ENCODE data around the gene RPS26. TPM values are rescaled to one million over a fixed set of nuclear protein-coding genes. Genes with fewer than 3 reads are reported as not detected.

Gene RPS26
- total and polyA plus RNA-seq, 2 of the 13 experiments (the other 11 are each of a cell fraction or from before 2014, with no cell fraction given), result 150 to 421 TPM

DNA sequence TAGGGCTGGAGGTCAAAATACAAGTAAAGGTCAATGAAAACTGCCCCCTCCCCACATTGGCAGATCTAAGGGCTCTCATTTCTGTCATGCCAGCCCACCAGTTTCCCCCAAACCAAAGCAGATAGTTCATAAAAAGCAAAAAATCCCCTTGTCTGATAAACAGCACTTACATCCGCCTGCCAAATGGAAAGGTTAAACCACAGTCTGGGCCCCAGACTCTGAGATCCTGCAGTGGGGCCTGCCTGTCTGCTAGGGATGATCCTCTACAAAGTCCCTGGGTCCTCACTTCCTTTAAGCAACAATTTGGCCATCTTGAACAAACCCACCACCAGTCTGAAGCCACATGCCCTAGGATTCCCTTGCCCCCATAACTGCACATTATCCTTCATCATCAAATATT lies 9.7 kb upstream of the RPS26 start:
- no peak overlapping the region for H3K9ac ChIP-seq (ENCODE audit: insufficient read depth, low read depth, low read length)
- FAIRE-seq (no peak), ATAC-seq (no peak), DNase-seq (ENCODE audit: low spot score) (no peak)
- CTCF ChIA-PET (ENCODE audit: low intra/inter-chr PET ratio, low total read pairs), result no interaction called here
- peaks cover 13% of the 10 kb centered on the region for H3K4me1 ChIP-seq (ENCODE audit: insufficient read depth, low read length)
- in situ Hi-C loops (cut with HindIII; ENCODE audit: extremely low pct_ligation_motif_present, low pct_unique_long_range_greater_than_20kb), result loop anchor here (5.0 to 10.0 kb wide), 3 partner anchors 35 to 295 kb away; partner anchors contain the start of genes RAB5B and SUOX
- H3K27me3 ChIP-seq (ENCODE audit: control insufficient read depth in 1 of 2, insufficient read depth in 2 of 2, low read length in 2 of 2), result no peaks in the 10 kb centered on the region
- intact Hi-C loops (cut with micrococcal nuclease; ENCODE audit: unreplicated experiment), result no loop called here
- H3K79me2 ChIP-seq (ENCODE audit: insufficient read depth, low read length), result no peaks in the 10 kb centered on the region
- H3K4me3 ChIP-seq (replicated peaks in 1 of 3; ENCODE audit: insufficient read depth in 1 of 3, low read depth in 2 of 3, low read length in 3 of 3), result no peak overlapping the region
- no peaks in the 10 kb centered on the region for H3K9me3 ChIP-seq (ENCODE audit: low read length)
- H2AFZ ChIP-seq (ENCODE audit: low read length), result no peak overlapping the region
- TF ChIP-seq ZNF138 (CRISPR knock-in tag; IDR thresholded peaks at IDR 0.05; ENCODE audit: low read depth) (no peak), ZNF589 (CRISPR knock-in tag; conservative IDR thresholded peaks at IDR 0.05) (no peak), HNRNPUL1 (IDR thresholded peaks at IDR 0.05; ENCODE audit: low read depth, low read length) (no peak), NAIF1 (CRISPR knock-in tag; IDR thresholded peaks at IDR 0.05; ENCODE audit: borderline replicate concordance) (no peak), ONECUT2 (CRISPR knock-in tag; IDR thresholded peaks at IDR 0.05) (no peak), GTF3A (CRISPR knock-in tag; conservative IDR thresholded peaks at IDR 0.05) (no peak), TCF12 (IDR thresholded peaks at IDR 0.05) (no peak), TCF12 (CRISPR knock-in tag; IDR thresholded peaks at IDR 0.05) (no peak), ETV5 (CRISPR knock-in tag; IDR thresholded peaks at IDR 0.05; ENCODE audit: borderline replicate concordance) (no peak), TEAD3 (CRISPR knock-in tag; optimal IDR thresholded peaks at IDR 0.05; ENCODE audit: borderline replicate concordance) (no peak), HNRNPLL (IDR thresholded peaks at IDR 0.05; ENCODE audit: low read depth, low read length, poor library complexity, severe bottlenecking) (no peak), ZNF615 (CRISPR knock-in tag; IDR thresholded peaks at IDR 0.05; ENCODE audit: borderline replicate concordance) (no peak), ZKSCAN1 (IDR thresholded peaks at IDR 0.05; ENCODE audit: low read length) (no peak), CHD2 (IDR thresholded peaks at IDR 0.05; ENCODE audit: low read depth, low read length) (no peak)
- H3K36me3 ChIP-seq (replicated peaks in 1 of 2; ENCODE audit: control insufficient read depth in 1 of 2, insufficient read depth in 2 of 2, low read length in 2 of 2), result peaks cover 0 to 34% of the 10 kb centered on the region in 2 experiments; a peak in 4 of 5 replicates
- no peak overlapping the region for H3K4me2 ChIP-seq (ENCODE audit: low read depth, low read length)
- no peaks in the 10 kb centered on the region for H4K20me1 ChIP-seq (ENCODE audit: insufficient read depth, low read length)
- POLR2A ChIA-PET, result interaction anchor here (3.9 kb wide), 1 partner anchor 36 kb away, joined by 35 read pairs; the partner anchor contains the start of gene SUOX
- WGBS (ENCODE audit: low lambda C conversion rate), result 89% methylated on average over 1 of the region's 1 CpG
- no peak overlapping the region for H3K27ac ChIP-seq (ENCODE audit: extremely low read length, insufficient read depth, low read length)
- BruUV-seq (replicated peaks), result no TSS peak
